ENCODE measurements around the gene TAF4.

TAF4 gene

DNA sequence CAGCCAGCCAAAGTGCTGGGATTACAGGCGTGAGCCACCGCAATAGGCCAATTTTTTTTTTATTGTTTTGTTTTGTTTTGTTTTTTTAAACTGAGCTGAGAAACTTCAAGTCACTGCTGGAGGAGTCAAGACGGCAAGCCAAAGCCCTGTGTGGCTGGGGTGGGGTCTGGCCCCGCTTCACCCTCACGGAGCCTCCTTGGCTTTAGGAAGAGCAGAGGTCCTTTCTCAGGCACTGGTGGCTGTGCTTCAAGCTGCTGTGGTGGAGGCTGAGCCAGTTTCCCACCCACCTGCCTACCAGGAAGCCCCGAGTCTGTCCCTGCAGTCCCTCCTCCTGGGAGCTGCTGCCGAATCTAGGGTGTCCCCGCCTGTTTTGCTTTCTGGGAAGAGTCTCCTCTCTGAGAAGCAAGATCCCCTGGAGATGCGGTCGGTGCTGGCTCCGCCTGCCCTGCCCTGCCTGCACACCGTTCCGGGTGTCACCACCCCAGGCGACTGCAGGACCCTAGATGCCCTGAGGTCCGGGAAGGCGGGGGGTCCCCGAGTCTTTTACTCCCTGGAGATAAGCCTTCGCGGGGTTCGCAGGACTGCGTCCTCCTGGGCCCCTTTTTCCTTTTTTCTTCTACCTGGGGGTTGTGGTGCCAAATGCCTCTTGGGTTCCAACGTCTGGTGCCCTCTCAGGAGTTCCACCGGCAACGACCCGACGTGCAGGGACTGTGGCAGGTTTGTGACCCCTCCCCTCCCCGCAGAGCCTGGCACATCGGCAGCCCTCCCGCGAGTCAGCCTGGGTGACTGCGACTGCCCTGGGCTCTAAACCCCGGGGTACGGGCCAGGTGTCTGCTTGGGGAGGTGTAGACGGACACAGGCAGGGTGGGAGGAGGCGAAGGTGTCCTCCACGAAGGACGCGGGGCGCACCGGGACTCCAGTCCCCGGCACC lies 100.7 kb downstream of the TAF4 start:
- no peak for DNase-seq (ENCODE audit: low read depth, low spot score)

DNA sequence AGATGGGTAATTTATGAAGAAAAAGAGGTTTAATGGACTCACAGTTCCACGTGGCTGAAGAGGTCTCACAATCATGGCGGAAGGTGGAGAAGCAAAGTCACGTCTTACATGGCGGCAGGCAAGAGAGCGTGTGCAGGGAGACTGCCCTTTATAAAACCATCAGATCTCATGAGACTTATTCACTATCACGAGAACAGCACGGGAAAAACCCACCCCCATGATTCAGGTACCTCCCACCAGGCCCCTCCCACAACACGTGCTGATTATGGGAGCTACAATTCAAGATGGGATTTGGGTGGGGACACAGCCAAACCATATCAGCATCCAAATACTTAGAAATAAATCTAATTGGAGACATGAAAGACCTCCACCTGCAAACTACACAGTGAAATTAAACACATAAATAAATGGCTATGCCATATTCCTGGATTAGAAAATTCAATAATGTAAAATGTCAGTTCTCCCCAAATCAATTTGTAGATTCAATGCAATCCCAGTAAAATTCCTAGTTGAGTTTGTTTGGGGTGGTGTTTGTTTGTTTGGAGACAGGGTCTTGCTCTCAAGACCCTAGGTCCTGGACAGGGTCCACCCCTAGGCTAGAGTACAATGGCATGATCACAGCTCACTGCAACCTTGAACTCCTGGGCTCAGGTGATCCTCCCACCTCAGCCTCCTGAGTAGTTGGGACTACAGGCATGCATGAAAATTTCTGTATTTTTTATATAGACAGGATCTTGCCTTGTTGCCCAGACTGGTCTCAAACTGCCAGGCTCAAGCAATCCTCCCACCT lies 101.6 kb downstream of the TAF4 start:
- no peak for DNase-seq (ENCODE audit: low read depth, low spot score)

DNA sequence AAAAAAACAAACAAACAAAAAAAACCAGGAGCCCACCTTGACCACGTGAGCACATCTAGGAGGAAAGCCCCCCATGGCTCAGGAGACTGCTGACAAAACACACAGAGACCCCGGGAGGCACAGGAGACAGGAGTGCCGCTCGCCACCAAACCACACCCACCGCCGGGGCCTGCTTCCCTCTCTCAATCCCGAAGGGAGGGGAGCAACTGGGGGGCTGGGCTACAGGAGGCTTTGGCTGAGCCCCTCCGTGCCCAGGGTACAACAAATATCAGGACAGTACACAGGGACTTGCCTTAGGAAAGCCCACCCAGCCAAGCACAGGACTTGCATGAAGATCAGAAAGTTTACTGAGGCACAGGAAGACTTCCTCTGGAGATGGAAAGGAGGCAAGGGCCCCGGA lies 102.5 kb downstream of the TAF4 start:
- DNase-seq (ENCODE audit: low read depth, low spot score), result no peak

DNA sequence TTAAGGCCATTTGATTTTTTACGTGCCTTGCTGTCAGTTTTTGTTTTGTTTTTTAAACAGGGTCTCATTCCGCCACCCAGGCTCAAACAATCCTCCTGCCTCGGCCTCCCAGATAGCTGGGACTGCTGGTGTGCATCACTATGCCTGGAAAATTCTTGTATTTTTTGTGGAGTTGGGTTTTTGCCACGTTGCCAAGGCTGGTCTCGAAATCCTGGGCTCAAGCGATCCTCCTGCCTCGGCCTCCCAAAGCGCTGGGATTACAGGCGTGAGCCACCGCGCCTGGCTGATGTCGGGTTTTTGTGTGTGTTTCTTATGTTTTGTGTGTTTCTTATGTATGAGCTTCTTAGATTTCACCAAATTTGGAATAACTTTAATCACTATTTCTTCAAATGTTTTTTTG lies 104.8 kb downstream of the TAF4 start:
- DNase-seq (ENCODE audit: low read depth, low spot score), result no peak

DNA sequence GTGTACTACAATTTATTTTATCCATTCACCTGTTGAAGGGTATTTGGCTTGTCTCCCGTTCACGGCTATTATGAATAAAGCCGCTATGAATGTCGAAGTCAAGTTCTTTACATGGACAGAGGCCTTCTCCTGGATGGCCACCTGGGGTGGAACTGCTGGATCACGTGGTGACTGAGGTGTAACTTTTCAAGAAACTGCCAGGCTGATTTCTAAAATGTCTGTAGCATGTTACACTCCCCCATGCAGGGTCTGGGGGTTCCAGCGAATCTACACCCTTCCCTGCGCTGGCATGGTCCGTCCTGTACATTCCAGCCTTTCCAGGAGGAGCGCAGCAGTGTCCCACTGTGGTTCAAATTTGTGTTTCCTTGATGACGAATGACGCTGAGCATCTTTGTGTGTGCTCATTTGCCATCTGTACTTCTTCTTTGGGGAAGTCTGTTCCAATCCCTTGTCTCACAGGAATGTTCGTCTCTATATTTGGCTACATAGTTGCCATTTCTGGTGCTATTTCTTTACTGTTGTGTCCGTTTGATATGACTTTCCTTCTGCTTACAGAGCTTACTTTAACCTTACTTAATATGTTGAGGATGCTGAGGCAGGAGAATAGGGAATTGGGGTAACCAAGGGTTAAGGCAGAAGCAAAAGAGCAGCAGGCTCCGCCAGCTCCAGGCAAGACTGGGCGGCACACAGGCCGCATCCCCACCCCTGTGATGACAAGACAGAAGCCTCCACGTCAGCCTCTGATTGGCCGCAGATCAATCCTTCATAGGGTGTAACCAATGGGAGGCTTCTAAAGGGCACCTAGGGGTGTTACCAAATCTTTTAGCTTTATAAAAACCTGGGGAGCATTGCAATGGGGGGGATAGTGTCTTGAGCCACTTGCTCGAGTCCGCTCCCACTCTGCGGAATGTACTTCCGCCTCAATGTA lies 106.6 kb downstream of the TAF4 start:
- no peak for DNase-seq (ENCODE audit: low read depth, low spot score)

DNA sequence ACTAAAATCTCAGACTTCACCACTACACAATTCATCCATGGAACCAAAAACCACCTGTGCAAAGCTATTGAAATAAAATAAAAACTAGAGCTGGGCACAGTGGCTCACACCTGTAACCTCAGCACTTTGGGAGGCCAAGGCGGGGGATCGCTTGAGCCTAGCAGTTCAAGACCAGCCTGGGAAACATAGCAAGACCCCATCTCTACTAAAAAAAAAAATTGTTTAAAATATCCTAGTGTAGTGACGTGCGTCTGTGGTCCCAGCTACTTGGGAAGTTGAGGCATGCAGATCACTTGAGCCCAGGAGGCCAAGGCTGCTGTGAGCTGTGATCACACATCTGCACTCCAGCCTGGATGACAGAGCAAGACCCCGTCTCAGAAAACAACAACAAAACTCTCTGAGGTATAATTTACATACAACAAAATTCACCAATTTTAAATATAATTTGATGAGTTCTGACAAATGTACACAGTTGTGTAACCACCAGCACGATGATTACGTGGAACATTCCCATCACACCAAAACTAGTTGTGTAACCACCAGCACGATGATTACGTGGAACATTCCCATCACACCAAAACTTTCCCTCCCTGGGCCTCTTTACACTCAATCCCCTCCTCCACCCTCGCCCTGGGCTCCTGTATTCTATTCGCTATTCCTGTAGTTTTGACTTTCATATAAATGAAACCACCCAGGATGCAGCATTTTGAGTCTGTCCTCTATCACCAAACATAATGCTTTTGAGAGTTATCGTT lies 107.5 kb downstream of the TAF4 start:
- no peak for DNase-seq (ENCODE audit: low read depth, low spot score)

DNA sequence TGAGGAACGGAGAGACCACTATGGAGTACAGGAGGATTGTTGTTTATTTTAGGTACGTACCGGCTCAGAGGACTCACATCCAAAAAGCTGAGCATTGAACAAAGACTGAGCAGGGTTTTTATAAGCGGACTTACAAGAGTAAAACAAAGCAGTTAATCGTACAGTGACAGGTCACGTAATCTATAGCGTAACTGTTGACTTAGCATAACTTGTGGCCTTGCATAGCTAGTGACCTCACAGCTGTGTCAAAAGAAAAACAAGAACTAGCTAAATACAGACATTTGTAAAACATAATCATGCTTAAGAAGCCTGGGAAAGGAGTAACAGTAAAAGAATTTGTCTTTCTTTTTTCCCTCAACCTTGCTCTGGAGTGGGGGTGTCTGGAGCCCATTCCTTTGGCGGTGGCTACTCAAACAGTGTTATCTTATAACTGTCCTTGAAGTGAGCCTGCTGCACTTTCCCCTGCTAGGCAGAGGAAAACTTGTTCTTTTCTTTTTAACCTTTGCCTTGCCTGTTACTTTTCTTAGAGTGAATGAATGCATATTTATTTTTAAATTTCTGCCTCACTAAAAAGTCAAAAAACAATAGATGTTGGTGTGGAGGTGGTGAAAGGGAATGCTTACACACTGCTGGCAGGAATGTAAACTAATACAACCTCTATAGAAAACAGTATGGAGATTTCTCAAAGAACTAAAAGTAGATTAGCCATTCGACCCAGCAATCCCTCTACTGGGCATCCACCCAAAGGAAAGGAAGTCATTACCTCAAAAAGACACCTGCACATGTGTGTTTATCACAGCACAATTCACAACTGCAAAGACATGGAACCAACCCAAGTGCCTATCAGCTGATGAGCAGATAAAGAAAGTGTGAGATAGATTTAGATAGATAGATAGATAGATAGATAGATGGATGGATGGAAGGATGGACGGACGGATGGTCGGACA lies 109.0 kb downstream of the TAF4 start:
- DNase-seq (ENCODE audit: low read depth, low spot score), result no peak

DNA sequence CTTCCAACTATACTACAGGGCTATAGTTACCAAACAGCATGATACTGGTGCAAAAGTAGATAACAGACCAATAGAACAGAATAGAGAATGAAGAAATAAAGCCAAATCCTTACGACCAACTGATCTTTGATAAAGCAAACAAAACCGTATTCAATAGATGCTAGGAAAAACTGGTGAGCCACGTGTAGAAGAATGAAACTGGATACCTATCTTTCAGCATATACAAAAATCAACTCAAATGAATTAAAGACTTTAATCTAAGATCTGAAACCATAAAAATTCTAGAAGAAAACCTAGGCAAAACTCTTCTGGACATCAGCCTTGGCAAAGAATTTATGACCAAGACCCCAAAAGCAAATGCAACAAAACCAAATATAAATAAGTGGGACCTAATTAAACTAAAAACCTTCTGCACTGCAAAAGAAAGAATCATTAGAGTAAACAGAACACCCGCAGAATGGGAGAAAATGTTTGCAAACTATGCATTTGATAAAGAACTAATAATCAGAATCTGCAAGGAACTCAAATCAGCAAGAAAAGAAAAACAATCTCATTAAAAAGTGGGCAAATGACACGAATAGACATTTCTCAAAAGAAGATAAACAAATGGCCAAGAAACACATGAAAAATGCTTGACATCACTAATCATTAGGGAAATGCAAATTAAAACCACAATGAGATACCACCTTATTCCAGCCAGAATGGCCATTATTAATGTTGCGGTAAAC lies 109.8 kb downstream of the TAF4 start:
- DNase-seq (ENCODE audit: low read depth, low spot score), result no peak

DNA sequence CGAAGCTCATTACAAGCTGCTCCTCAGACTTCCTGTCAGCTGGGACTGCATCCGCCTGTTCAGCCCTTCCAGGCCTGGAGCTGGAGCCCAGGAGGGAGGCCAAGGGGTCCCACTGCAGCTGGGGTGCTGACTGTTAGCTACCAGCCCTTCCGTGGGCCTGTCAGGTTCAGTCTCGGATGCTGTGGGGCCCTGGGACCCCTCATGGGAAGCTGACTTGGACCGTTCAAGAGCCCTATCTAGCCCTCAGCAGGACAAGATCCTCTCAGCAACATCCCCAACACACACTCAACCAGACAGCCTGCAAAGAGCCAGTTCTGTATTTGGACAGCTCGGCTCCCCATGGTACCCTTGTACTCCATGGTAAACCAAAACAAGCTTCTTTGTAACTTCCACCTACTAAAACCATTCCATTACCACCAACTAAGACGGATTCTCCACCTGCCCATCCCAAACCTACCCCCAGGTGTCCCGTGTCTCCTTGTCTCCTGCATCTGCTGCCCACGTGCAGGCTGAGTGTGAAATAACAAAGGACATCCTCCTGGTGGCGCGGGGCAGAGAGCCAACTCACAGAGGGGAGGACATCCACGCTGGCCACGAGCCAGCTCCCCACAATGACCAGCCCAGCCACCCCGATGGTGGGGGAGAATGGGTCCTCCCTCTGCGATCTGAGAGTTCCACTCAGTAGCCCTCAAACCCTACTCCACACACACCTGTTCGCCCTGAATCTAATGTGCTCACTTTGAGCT lies 111.2 kb downstream of the TAF4 start:
- DNase-seq (ENCODE audit: low read depth, low spot score), result no peak

DNA sequence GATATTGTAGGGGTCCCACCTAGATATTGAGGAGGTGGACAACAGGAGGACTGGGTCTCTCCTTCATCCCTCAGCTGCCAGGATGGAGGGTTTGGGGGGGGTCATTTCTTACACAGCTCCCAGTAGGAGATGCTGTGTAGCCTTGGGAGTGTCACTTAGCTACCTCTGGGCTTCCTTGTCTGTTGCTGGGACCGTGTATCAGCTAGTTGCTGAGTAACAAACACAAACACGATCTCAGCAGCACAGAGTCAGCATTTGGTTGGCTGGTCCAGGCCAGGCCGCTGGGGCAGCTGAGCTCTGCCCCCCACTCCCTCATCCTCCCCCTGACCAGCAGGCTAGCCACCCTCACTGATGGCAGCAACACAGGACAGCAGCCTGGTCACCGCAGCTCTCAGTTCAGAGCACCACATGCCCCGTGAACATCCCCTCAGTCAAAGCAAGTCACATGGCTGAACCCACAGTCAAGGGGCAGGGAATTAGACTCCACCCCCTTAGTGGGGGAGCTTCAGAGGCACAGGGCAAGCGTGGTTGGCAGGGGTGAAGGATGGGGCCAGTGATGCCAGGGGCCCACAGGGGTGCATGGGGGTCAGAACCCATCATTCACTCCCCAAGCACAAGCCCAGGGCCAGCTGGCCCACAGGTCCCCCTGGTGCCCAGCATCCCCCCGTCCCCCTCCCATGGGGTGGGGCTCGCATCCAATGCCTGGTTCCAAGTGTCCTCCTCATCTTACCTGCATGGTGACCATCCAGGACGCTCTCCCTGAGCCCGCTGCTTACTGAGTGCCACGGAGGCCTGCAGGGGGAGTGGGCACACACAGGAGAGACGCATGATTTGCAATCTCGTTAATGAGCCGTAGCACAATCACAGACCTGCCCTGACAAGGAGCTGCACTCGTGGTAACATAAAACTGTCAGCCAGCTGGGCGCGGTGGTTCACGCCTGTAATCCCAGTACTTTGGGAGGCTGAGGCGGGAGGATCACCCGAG lies 112.4 kb downstream of the TAF4 start:
- no peak for DNase-seq (ENCODE audit: low read depth, low spot score)

DNA sequence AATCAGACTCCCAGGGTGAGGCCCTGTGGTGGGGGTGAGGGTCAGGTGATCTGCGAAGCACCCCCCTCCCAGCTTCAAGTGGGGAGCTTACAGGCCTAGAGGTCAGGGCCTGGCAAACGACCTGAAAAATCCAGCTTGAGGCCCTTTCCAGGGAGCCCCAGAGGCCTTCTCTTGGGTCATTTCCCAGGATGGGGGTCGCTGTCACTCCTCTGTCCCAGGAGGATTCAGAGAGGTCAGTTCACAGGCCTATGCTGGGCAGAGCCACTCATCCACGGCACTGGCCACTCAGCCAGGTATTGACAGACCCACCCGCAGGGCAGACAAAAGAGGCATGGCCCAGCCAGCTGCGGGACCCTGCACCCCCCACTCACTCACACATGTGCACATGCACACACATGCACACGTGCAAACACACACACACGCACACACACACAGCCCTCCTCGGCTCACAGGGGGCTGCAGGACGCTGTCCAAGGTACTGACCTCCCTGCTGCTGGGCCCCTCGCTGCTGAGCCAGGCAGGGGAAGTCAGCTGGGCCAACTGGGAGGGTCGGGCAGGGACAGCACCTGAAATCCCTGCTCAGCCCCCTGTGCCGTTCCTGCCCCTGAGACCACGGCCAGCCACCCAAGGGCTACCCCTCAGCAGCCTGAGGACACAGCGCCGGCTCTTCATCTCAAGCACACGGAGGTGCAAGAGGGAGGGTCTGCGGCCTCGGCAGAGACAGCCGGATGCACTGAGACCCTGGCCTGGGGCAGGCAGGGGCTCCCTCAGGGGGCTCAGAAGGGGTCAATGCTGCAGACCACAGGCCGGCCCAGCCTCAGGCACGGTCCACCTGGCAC lies 113.8 kb downstream of the TAF4 start:
- DNase-seq (ENCODE audit: low read depth, low spot score), result no peak

DNA sequence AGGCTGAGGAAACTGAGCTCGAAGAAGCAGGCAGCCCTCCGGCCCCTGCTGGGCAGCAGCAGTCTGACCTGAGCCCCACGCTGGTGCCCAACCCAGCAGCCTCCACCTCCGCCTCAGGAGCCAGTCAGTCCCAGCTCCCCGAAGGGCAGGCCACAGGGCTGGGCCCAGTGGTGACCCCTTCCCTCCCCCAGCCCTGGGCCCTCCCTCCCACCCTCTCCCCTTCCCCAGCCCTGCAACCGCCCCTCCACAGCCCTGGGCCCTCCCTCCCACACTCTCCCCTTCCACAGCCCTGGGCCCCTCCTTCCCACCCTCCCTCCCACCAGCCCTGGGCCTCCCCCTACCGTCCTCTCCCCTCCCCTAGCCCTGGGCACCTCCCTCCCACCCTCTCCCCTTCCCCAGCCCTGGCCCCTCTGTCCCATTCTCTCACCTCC lies 115.0 kb downstream of the TAF4 start:
- no peak for DNase-seq (ENCODE audit: low read depth, low spot score)

DNA sequence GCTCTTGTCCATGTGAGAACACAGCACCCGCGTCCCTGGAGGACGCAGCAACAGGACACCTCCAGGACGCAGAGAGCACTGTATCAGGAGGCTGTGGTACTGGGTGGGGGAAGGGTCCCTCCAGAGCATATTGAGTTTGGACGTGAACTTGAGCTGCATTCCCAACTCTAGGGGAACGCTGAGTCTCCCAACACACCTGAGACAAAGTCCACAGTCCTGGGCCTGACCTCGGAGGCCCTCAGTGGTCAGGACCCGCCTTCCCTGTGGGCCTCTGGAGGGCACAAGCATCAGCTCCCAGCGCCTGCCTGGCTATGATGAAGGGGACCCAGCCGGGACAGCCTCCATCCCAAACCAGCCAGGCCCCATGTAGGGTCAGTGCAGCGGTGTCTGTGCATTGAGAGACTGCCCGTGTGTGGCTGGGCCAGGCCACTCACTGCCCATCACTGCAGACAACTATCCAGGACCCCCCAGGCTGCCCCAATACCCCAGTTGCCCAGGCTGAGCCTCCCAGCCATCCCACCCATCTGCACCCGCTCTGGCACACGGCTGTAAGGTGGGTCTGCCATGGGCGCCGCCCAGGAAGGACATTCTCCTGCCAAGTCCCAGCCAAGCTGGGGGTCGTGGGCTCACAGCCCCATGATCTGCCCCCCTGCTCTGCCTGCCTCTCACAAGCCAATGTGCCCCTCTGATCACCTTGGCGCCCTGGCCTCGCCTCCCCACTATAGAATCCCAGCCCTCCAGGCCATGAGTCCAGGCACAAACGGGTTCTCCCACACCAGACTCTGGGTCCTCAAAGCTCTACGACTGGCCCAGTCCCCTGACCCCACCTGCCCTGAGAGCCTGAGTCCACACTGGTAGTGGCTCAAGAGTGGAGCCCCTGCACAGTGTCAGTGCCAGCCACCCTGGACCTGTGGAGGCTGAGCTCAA lies 115.7 kb downstream of the TAF4 start:
- no peak for DNase-seq (ENCODE audit: low read depth, low spot score)

DNA sequence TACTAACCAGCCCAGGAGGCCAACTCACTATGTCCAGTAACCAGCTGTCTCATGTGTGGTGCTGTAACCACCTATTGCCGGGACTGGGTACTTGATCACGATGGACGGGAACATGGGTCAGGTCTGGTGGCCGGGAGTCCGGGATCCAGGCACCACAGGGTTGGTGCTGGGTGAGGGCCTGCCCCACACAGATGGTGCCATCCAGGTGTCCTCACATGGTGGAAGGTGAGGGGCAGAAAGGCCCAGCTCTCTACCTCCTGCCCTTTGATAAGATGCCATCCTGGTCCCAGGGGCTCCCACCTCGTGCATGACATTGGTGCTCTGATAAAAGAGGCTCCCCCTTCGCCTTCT lies 116.3 kb downstream of the TAF4 start:
- no peak for DNase-seq (ENCODE audit: low read depth, low spot score)
